CD4-positive, alpha-beta T cell treated with Interleukin-12 subunit alpha and Interleukin-12 subunit beta, for 1 hour (primary cell): ENCODE results near the gene LINGO3.
"Not testable (repeated sequence)": the region's sequence is repeated elsewhere in the genome, so short reads cannot be mapped to it uniquely, and the experiment has no call there.

Experiments
- DNase-seq: peaks from one replicate; pipeline ENCODE4 v3.0.0-alpha.2; 2020

LINGO3 gene, protein sequence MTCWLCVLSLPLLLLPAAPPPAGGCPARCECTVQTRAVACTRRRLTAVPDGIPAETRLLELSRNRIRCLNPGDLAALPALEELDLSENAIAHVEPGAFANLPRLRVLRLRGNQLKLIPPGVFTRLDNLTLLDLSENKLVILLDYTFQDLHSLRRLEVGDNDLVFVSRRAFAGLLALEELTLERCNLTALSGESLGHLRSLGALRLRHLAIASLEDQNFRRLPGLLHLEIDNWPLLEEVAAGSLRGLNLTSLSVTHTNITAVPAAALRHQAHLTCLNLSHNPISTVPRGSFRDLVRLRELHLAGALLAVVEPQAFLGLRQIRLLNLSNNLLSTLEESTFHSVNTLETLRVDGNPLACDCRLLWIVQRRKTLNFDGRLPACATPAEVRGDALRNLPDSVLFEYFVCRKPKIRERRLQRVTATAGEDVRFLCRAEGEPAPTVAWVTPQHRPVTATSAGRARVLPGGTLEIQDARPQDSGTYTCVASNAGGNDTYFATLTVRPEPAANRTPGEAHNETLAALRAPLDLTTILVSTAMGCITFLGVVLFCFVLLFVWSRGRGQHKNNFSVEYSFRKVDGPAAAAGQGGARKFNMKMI

GRCh38 chr19:2308114-2308556, at the start of gene LINGO3:
TSS of gene LINGO3 (minus strand) at chr19:2308154. CDS start at chr19:2291776, 16,378 bp downstream.
- DNase-seq, result no peak

DNA sequence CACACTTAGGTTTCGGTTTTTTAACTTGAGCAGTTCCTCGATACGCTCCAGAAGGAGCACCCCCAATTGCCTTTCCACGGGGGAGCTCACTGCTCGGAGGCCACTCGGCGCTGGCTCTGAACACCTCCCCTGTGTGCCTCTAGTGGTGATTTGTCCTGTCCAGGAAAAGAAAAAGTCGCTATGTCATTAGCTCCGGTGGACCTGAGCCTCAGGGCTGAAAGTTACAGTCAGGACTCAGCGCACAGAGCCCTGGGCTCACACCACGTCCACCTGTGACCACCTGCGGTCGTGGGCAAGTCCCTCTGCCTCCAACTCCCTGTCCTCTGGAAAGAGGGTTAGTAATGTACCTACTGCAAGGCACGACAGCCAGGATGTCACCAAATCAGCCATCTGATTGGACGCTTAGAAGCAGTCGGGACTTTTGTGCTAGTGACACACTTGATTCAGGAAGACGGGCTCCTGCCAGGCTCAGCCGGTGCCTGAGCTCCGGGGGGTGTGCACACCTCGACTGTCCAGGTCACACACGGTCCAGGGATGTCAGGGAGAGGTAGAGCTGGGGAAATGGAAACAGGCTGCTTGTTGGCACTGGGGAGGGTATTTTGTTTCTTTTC, 48.2 kb upstream of the LINGO3 start:
- DNase-seq, result no peak

DNA sequence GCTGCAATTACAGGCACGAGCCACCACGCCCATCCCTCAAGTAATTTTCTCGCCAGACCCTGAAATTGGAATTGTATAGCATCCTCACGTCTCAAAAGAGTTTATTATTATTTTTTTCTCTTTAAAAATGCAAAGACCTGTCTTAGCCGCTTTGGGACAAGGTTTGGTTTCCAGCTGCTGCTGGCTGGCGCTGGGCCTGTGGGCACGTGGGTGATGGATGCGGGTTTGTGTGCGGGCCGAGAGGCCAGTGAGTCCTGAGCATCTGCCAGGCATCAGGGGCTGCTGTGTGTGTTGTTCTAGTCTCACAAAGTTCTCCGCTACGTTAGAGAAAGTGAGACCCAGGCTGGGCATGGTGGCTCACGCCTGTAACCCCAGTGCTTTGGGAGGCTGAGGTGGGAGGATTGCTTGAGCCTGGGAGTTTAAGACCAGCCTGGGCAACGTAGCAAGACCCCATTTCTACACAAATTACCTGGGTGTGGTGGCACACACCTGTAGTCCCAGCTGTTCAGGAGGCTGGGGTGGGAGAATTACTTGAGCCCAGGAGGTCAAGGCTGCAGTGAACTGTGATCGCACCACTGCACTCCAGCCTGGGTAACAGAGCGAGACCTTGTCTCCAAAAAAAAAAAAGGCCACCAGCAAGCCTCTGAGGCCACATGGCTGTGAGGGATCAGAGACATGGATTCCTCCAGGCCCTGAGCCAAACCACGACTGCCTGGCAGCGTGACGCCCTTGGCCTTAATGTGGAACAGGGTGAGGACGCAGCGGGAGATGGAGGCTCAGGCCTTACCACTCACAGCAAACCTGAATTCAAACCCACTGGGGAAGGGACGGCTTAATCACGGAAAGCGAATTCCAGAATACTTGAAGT, 47.4 kb upstream of the LINGO3 start:
- DNase-seq, result no peak

GRCh38 chr19:2354670-2355069, 46.7 kb upstream of the LINGO3 start:
- DNase-seq, result no peak

- DNase-seq, result no peak
These were observed 46.1 kb upstream of the LINGO3 start for GRCh38 chr19:2353887-2354592.

GRCh38 chr19:2353159-2353886, 45.4 kb upstream of the LINGO3 start:
- no peak for DNase-seq

- no peak for DNase-seq
These were observed 44.2 kb upstream of the LINGO3 start for GRCh38 chr19:2352121-2352520.

DNA sequence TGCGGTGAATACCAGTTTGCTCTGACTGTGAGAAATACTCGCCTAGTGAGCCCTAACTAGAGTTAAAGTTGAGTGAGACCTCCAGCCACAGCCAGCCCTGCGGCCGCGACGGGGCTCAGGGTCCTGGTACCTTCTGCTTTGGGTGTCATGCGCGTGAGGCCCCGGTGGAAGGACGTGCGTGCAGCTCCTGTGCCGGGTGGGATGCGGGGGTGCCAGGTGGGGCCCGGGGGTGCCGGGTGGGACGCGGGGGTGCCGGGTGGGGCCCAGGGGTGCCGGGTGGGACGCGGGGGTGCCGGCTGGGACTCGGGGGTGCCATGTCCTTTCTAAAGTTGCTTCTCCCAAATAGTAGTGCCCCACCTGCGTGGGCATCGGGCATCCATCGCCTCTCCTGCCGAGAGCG, 43.6 kb upstream of the LINGO3 start:
- DNase-seq, result no peak

- no peak for DNase-seq
These were observed 42.7 kb upstream of the LINGO3 start for GRCh38 chr19:2350656-2351055.

- DNase-seq, result not testable (repeated sequence)
These were observed 41.9 kb upstream of the LINGO3 start for GRCh38 chr19:2349818-2350217.

GRCh38 chr19:2345794-2346663, 38.1 kb upstream of the LINGO3 start:
- DNase-seq, result no peak

DNA sequence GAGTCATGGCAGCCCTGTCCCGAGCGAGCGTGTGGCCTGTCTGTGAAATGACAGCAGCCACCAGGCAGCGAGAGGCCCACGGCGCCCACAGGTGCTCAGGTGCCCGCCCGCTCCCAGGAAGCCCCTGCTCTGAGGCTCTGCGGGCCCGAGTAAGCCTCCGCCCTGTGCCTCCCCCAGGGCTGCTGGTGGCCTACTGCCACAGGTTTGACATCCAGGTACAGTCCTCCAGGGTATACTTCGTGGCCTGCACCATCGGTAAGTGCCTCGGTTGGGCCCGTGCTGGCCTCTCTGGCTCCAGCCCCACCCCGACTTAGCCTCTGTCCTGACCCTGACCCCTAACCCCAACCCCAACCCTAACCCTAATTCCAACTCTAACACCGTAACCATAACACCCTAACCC, 37.1 kb upstream of the LINGO3 start:
- DNase-seq, result no peak

- DNase-seq, result no peak
These were observed 36.5 kb upstream of the LINGO3 start for GRCh38 chr19:2344381-2344870.

- DNase-seq, result no peak
These were observed 35.5 kb upstream of the LINGO3 start for GRCh38 chr19:2343289-2343982.

GRCh38 chr19:2342656-2343288, 34.8 kb upstream of the LINGO3 start:
- no peak for DNase-seq

DNA sequence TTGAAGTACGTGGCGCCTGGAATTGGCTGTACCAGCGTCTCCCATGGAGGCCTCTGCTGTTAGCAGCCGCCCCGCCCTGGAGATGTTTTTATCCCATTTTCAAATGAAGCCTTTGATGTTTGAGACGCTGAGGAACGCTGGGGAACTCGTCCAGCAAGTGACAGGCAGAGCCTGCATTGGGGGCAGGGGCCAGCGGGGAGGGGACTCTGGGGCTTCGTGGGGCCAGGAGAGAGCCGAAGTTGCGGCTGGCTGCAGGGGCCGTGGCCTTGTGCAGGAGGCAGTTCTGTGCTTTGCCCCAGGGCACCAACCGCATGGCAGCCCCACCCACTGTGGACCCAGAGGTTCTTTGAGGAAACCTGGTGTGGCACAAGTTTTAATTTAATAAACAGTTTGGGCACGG, 34.0 kb upstream of the LINGO3 start:
- no peak for DNase-seq

GRCh38 chr19:2341244-2341751, 33.3 kb upstream of the LINGO3 start:
- DNase-seq, result no peak

DNA sequence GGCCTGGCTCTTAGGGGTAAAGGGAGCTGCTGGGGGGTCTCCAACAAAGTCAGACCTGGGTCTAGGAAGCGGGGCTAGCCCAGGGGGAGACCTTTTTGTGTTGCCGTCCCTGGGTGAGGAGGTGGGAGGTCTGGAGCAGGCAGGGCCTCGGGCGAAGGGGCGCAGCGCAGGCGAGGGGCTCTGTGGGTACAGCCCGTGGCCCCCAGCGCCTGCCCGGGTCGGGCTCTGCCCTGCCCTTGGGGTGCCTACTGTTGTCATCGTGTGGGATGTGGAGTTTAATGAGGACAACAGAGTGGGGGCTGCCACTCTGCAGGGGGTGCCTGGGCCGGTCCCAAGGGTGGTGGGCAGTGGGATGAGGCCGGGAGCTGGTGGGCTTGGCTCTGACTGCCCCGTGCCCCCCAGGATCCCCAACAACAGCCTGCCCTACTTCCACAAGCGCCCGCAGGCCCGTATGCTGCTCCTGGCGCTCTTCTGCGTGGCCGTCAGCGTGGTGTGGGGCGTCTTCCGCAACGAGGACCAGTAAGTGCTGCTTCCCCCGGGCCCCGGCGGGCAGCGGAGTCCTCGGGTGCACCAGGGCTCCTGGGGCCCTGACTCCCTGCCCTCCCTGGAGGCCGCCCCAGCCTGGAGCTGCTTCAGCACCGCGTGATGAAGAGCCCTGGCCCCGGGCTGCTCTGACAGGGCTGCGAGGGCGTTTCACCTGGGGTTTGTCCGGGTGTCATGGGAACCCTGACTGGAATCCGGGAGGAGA, 32.7 kb upstream of the LINGO3 start:
- no peak for DNase-seq
